ENCODE measurements around the gene SNX6. TPM values are rescaled to one million over a fixed set of nuclear protein-coding genes. Genes with fewer than 3 reads are reported as not detected.
A peak's percentile ranks its signal among the peaks of the same experiment; 100 is the strongest.

The SNX6 gene
- total and polyA plus RNA-seq, 12 donors: 16.6 to 205 (median 83.7) TPM

DNA sequence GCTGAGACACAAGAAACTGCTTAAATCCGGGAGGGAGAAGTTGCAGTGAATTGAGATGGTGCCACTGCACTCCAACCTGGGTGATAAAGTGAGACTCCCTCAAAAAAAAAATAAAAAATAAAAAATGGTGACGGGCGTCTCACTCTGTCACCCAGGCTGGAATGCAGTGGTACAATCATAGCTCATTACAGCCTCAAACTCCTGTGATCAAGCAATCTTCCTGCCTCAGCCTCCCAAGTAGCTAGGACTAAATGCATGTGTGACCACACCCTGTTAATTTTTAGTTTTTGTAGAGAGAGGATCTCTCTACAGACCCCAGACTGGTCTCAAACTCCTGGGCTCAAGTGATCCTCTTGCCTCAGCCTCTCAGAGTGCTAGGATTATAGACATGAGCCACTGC, 9.1 kb downstream of the SNX6 start:
- Histone ChIP-seq H3K36me3 (replicated peaks in 1 of 2) (peaks cover 0 to 14% of the 10 kb centered on the region in 2 donors), H3K27ac (no peak overlapping the region), H3K4me1 (replicated peaks in 1 of 2) (peaks cover 8 to 23% of the 10 kb centered on the region in 2 donors), H3K4me3 (no peak overlapping the region), H3K9me3 (replicated peaks in 1 of 3) (no peaks in the 10 kb centered on the region), H3K27me3 (no peaks in the 10 kb centered on the region)
- intact Hi-C loops (cut with DNase I): no loop called here
- DNase-seq: peak in 1 of 7 donors; percentile 13
- 68 to 88% (median 80%) methylated on average over 3 of the region's 3 CpGs for WGBS, 4 donors
- TF ChIP-seq POLR2A (IDR thresholded peaks at IDR 0.05): no peak
- TF ChIP-seq, protein P1, sequence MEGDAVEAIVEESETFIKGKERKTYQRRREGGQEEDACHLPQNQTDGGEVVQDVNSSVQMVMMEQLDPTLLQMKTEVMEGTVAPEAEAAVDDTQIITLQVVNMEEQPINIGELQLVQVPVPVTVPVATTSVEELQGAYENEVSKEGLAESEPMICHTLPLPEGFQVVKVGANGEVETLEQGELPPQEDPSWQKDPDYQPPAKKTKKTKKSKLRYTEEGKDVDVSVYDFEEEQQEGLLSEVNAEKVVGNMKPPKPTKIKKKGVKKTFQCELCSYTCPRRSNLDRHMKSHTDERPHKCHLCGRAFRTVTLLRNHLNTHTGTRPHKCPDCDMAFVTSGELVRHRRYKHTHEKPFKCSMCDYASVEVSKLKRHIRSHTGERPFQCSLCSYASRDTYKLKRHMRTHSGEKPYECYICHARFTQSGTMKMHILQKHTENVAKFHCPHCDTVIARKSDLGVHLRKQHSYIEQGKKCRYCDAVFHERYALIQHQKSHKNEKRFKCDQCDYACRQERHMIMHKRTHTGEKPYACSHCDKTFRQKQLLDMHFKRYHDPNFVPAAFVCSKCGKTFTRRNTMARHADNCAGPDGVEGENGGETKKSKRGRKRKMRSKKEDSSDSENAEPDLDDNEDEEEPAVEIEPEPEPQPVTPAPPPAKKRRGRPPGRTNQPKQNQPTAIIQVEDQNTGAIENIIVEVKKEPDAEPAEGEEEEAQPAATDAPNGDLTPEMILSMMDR (IDR thresholded peaks at IDR 0.05): no peak

DNA sequence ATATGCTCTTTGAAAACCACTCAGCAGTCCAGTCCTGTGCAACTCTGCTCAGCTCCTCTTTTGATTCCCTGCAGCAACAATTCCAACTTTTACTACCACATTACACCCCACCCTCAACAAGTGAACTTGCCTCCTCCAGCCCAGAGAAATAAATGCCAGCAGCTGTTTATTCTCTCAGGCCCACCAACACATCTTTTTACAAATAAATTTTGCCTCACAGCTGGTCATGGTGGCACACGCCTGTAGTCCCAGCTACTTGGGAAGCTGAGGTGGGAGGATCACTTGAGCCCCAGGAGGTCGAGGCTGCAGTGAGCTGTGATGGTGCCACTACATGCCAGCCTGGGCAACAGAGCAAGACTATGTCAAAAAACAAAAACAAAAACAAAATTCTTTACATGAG, 9.8 kb downstream of the SNX6 start:
- peaks cover 0 to 14% of the 10 kb centered on the region in 2 donors for H3K36me3 ChIP-seq (replicated peaks in 1 of 2)
- intact Hi-C loops (cut with DNase I): no loop called here

DNA sequence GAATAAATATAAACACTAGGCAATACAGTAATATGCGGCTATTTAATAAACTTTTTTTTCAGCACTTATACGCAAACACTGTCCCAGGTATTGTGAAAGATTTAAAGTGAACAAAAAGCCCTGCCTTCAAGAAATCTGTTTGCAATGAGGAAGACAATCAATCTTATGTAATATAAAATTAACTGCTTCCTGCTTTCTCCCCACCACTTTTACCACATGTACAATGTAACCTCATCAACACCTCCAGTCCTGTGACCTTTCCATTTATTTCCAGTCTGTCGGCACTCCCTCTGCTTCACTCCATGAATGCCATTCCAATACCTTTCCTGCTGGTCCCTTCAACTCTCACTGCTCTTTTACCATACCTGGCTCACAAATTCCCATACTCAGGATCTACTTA, 10.5 kb downstream of the SNX6 start:
- Histone ChIP-seq H3K27me3 (no peaks in the 10 kb centered on the region), H3K27ac (no peak overlapping the region), H3K4me1 (replicated peaks in 1 of 2) (peaks cover 8 to 22% of the 10 kb centered on the region in 2 donors), H3K36me3 (replicated peaks in 1 of 2) (peaks cover 0 to 14% of the 10 kb centered on the region in 2 donors), H3K9me3 (replicated peaks in 1 of 3) (no peaks in the 10 kb centered on the region), H3K4me3 (no peak overlapping the region)
- DNase-seq: peak in 1 of 7 donors; percentile 24
- intact Hi-C loops (cut with DNase I): no loop called here
- TF ChIP-seq, protein P1 (IDR thresholded peaks at IDR 0.05): no peak
- no peak for TF ChIP-seq POLR2A (IDR thresholded peaks at IDR 0.05)
- 77 to 89% (median 81%) methylated on average over 3 of the region's 3 CpGs for WGBS, 4 donors

More for the DNA sequence above, 9.8 kb downstream of the SNX6 start:
- H3K27ac ChIP-seq: no peak overlapping the region
- peaks cover 8 to 23% of the 10 kb centered on the region in 2 donors for H3K4me1 ChIP-seq (replicated peaks in 1 of 2)
- no peaks in the 10 kb centered on the region for H3K27me3 ChIP-seq
- WGBS, 4 donors: 94 to 100% (median 95%) methylated on average over 2 of the region's 2 CpGs
- H3K4me3 ChIP-seq: no peak overlapping the region
- DNase-seq: peak in 1 of 7 donors; percentile 33
- TF ChIP-seq POLR2A (IDR thresholded peaks at IDR 0.05): no peak
- TF ChIP-seq, protein P1 (IDR thresholded peaks at IDR 0.05): no peak
- no peaks in the 10 kb centered on the region for H3K9me3 ChIP-seq (replicated peaks in 1 of 3)

DNA sequence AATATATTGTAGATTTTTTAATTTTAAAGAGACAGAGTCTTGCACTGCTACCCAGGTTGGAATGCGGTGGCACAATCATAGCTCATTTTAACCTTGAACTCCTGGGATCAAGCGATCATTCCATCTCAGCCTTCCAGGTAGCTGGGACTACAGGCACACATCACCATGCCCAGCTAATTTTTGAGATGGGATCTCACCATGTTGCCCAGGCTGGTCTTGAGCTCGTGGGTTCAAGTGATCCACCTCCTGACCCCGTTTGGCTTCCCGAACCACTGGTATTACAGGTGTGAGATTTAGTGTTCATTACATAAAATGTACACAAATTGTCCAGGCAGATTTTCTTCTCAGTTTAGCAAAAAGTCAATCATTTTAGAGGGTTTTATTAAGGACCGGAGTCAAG, 13.6 kb downstream of the SNX6 start:
- intact Hi-C loops (cut with DNase I): no loop called here
- peaks cover 3 to 5% of the 10 kb centered on the region in 2 donors for H3K4me1 ChIP-seq (replicated peaks in 1 of 2)
- peaks cover 0 to 17% of the 10 kb centered on the region in 2 donors for H3K36me3 ChIP-seq (replicated peaks in 1 of 2)
- 85 to 93% (median 87%) methylated on average over 5 to 6 of the region's 6 CpGs for WGBS, 4 donors
- no peak for TF ChIP-seq POLR2A (IDR thresholded peaks at IDR 0.05)
- TF ChIP-seq, protein P1 (IDR thresholded peaks at IDR 0.05): no peak
- DNase-seq: peak in 2 of 7 donors; percentile 12 to 42
- H3K27me3 ChIP-seq: no peaks in the 10 kb centered on the region
- no peaks in the 10 kb centered on the region for H3K9me3 ChIP-seq (replicated peaks in 1 of 3)
- no peak overlapping the region for H3K27ac ChIP-seq
- no peak overlapping the region for H3K4me3 ChIP-seq

Data from adrenal gland (tissue), 12 donors.